ENCODE data around the gene SNTA1.
"Not testable (repeated sequence)": the region's sequence is repeated elsewhere in the genome, so short reads cannot be mapped to it uniquely, and the experiment has no call there.

The SNTA1 gene

GRCh38 chr20:33466303-33466646, 22.7 kb upstream of the SNTA1 start:
- DNase-seq (ENCODE audit: insufficient read length, low spot score): no peak
- no peak for FAIRE-seq

GRCh38 chr20:33465481-33466302, 22.1 kb upstream of the SNTA1 start:
- DNase-seq (ENCODE audit: insufficient read length, low spot score) (no peak), FAIRE-seq (no peak)

DNA sequence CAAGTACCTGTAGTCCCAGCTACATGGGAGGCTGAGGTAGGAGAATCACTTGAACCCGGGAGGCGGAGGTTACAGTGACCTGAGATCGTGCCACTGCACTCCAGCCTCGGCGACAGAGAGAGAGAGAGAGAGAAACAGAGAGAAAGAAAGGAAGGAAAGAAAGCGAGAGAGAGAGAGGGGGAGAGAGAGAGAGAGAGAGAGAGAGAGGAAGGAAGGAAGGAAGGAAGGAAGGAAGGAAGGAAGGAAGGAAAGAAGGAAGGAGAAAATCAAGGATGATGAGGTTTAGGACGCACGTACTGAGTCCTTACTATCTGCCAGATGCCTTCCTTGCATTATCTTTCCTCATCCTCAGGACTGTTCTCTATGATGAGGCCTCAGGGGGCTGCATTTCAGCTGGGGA, 21.2 kb upstream of the SNTA1 start:
- not testable (repeated sequence) for FAIRE-seq; DNase-seq (ENCODE audit: insufficient read length, low spot score)

DNA sequence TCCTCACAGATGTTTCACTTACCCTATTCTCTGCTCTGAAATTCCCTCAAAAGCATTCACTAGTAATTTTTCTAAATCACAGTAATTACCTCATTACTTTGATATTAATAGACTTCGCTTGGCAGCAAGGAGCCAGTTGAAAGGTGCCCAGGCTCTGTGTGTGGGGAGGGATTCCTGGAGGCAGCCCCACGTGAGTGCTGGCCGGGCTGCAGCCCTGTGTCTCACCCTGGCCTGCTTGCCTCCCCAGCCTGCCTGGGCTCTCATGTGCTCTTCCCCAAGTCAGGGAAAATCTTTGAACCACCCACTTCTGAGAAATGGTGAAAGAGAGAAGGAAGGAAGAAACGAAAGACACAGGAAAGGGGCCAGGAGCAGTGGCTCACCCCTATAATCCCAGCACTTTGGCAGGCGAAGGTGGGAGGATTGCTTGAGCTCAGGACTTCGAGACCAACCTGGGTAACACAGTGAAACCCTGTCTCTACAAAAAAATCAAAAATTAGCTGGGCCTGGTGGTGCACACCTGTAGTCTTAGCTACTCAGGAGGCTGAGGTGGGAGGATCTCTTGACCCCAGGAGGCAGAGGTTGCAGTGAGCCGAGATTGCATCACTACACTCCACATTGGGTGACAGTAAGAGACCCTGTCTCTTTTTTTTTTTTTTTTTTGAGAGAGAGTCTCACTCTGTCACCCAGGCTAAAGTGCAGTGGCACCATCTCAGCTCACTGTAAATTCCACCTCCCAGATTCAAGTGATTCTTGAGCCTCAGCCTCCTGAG, 20.0 kb upstream of the SNTA1 start:
- FAIRE-seq: no peak
- no peak for DNase-seq (ENCODE audit: insufficient read length, low spot score)

- FAIRE-seq: no peak
These were observed 17.1 kb upstream of the SNTA1 start for GRCh38 chr20:33460711-33461110.

DNA sequence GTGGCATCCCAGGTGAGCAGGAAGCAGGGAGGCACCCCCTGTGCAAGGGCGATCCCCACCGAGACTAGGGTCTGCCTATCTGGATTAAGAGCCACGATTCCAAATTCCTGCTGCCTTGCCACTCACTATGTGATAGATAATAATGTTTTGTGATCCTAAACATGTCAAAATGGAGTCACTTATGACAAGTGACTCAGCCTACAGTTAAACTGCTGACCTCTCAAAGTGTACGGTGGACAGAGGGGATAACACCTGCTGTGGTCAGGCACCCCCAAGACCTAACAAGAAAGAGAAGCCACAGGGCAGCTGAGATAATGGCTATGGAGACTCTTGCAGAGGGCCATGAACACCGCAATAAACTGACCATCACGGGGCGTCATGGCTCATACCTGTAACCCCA, 16.0 kb upstream of the SNTA1 start:
- no peak for DNase-seq (ENCODE audit: insufficient read length, low spot score)
- no peak for FAIRE-seq

More at GRCh38 chr20:33460711-33461110, 17.1 kb upstream of the SNTA1 start:
- DNase-seq (ENCODE audit: insufficient read length, low spot score): no peak

- DNase-seq (ENCODE audit: insufficient read length, low spot score): peak; percentile 75
- peak; percentile 75 for FAIRE-seq
These were observed 13.5 kb upstream of the SNTA1 start for GRCh38 chr20:33456916-33457642.

DNA sequence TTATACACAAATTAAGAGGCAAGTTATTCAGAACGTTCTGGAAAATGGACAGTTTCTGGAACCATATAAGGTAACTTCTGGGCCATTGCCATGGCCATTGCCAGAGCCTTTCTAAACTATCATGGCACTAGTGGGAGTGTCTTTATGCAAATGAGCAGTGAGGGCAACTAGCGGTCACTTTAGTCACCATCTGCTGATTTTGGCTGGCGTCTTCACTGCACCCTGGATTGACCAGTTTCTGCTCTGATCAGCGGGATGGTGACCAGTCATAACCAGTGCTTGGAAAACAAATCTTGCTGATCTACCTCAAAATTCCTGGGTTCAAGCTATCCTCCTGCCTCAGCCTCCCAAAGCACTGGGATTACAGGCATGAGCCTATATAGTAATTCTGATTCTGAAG, 7.3 kb upstream of the SNTA1 start:
- no peak for FAIRE-seq
- DNase-seq (ENCODE audit: insufficient read length, low spot score): no peak

DNA sequence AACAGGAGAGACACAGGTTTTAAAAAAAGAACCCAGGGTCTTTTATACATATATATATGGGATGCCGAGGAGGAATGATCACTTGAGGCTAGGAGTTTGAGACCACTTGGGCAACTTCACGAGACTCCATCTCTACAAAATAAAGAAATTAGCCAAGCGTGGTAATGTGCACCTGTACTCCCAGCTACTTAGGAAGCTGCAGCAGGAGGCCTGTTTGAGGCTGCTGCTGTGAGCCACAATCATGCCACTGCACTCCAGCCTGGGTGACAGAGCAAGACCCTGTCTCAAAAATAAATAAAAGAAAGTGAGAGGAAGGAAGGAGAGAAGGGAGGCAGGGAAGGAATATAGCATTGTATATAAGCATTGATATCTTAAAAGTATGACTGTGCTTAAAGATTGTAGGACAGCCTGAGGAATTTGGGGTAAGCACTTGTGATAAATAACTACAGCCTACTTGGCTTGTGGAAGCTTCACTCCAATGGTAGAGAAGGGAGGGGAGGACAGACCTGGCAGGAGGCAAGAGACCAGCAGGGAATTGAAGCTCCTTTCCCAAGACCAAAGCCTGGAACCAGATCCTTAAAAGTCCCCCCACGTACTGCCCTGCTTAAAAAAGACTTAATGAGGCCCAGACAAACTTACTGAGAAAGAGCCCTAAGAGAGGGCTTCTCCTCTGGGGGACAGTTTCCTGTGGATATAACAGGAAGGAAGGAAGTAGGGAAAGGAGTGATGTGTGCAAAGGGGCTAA, 2.5 kb upstream of the SNTA1 start:
- FAIRE-seq (no peak), DNase-seq (ENCODE audit: insufficient read length, low spot score) (no peak)

GRCh38 chr20:33444797-33445560, 1.4 kb upstream of the SNTA1 start:
- FAIRE-seq (no peak), DNase-seq (ENCODE audit: insufficient read length, low spot score) (no peak)

DNA sequence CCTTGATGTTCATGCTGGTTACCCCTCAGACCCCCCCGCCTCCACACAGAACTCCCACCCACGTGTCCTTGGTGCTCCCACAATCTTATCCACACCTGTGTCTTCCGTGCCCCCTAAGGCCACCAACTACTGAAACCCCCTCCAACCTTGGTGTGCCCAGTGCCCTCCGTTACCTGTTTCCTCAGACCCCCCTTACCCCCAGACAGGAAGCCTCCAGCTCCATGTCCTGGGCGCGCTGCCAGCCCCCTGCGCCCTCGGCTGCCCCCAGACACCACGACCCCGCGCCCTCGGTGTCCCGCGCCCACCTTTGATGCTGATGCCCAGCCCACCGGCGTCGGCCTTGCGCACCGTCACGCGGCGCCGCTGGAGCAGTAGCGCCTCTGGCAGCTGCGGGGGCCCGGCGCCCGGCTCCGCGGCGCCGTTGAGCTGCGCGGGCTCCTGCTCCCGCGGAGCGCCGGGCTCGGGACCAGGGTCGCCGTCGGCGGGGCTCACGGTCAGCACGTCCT, 504 bp downstream of the SNTA1 start:
- FAIRE-seq: no peak
- DNase-seq (ENCODE audit: insufficient read length, low spot score): peak; percentile 21

- no peak for DNase-seq (ENCODE audit: insufficient read length, low spot score)
- no peak for FAIRE-seq
These were observed 1.2 kb downstream of the SNTA1 start for GRCh38 chr20:33442136-33443005.

DNA sequence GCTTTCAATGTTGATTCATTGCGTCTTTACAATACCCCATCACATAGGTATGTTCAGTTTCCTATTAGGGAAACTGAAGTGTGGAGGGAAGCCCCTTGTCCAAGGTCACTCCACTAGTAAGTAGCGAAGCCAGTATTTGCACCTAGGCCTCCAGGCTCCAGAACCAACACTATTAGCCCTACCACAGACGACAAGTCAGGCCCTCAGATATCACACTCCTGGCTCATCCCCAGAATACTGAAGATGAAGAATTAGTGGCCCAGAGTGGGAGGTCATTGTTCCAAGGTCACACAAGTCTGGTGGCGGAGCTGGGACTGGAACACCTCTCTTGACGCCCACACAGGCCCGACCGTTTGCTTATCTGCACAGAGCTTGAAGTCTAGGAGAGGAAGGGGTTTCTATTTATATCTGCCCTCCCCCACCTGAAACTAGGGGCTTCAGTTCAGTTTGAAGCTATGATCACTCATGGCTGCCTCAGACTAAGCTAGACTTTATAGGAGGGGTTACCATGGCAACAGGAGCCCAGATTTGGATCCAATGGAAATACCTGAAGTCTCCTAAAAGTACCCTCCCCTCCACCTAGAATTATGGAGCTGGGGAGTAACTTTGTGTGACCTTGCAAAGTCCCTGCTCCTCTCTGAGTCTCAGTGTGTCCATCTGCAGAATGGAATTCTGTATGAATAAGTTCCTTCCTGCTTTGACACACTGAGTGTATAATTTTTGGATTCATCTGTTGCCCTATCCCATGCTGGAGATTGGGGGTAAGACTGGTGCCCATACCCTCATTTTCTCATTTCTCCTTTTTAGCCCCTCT, 2.2 kb downstream of the SNTA1 start:
- DNase-seq (ENCODE audit: insufficient read length, low spot score) (no peak), FAIRE-seq (no peak)

DNA sequence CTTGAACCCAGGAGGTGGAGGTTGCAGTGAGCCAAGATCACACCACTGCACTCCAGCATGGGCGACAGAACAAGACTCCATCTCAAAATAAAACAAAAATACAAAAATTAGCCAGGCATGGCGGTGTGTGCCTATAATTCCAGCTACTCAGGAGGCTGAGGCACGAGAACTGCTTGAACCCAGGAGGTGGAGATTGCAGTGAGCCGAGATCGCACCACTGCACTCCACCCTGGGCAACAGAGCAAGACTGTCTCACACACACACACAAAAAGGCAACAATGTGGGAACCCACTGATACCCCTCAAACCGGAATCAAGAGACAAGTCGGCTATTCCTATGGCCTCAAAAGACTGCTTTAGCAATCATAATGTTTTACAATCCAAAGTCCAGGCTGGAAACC, 3.0 kb downstream of the SNTA1 start:
- FAIRE-seq; DNase-seq (ENCODE audit: insufficient read length, low spot score): not testable (repeated sequence)

- FAIRE-seq (no peak), DNase-seq (ENCODE audit: insufficient read length, low spot score) (no peak)
These were observed 5.1 kb downstream of the SNTA1 start for GRCh38 chr20:33438481-33438880.

DNA sequence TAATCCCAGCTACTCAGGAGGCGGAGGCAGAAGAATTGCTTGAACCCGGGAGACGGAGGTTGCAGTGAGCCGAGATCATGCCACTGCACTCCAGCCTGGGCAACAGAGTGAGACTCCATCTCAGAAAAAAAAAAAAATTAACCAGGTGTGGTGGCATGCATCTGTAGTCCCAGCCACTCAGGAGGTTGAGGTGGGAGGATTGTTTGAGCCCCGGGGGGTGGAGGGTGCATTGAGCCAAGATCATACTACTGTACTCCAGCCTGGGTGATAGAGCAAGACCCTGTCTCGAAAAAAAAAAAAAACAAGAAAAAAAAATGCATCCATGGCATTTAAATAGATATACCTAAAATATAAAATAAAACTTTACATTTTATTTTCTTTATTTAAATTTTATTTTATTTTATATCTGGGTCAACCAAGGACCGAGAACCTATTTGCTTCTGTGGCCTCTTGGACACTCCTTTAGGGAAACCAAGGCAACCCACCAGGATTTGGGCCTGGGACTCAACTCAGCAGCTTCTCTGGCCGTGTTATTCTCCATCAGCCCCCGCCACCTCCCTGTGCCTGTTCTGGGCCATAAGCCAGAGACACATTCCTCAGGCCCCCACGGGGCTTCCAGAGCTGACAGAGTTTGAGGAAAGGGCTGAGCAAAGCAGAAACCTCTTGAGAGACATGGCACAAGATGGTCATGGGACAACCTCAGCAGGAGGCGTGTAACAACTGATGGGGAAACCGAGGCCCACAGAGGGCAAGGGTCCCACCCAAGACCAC, 6.2 kb downstream of the SNTA1 start:
- no peak for FAIRE-seq
- no peak for DNase-seq (ENCODE audit: insufficient read length, low spot score)

- DNase-seq (ENCODE audit: insufficient read length, low spot score) (no peak), FAIRE-seq (no peak)
These were observed 9.1 kb downstream of the SNTA1 start for GRCh38 chr20:33434434-33434833.
